ENCODE data around the gene SYNE1. TPM values are rescaled to one million over a fixed set of nuclear protein-coding genes. Genes with fewer than 3 reads are reported as not detected.

The SYNE1 gene
- total RNA-seq, 2 experiments from 2014 or later, result 74.6 to 140 TPM

GRCh38 chr6:152380351-152380767 is 256.8 kb downstream of the SYNE1 start:
- H3K79me2 ChIP-seq (ENCODE audit: insufficient read depth, low read depth, low read length), result no peaks in the 10 kb centered on the region
- no peak overlapping the region for H2AFZ ChIP-seq (ENCODE audit: low read length)
- H3K9me2 ChIP-seq (ENCODE audit: insufficient read depth, low read length), result no peaks in the 10 kb centered on the region
- no peaks in the 10 kb centered on the region for H3K4me1 ChIP-seq (ENCODE audit: insufficient read depth, low read length, poor library complexity, severe bottlenecking)
- no peak overlapping the region for H3K4me2 ChIP-seq (ENCODE audit: low read length)
- TF ChIP-seq CTCF (conservative IDR thresholded peaks at IDR 0.05; ENCODE audit: low read length) (no peak), EZH2phosphoT487 (IDR thresholded peaks at IDR 0.05; ENCODE audit: borderline replicate concordance, low read depth, low read length) (no peak)
- intact Hi-C loops (cut with micrococcal nuclease; ENCODE audit: unreplicated experiment), result no loop called here
- ChIA-PET POLR2A (interaction anchor here (0.7 kb wide), 1 partner anchor 493 kb away, joined by 3 read pairs; no protein-coding TSS in a partner anchor), CTCF (ENCODE audit: unreplicated experiment) (no interaction called here)
- H3K4me3 ChIP-seq (ENCODE audit: low read depth, low read length, poor library complexity, severe bottlenecking), result no peak overlapping the region
- H3K36me3 ChIP-seq (ENCODE audit: insufficient read depth, low read length), result no peaks in the 10 kb centered on the region
- no peaks in the 10 kb centered on the region for H4K20me1 ChIP-seq (ENCODE audit: insufficient read depth, low read length)
- H3K9me3 ChIP-seq (ENCODE audit: low read length), result no peaks in the 10 kb centered on the region
- H3K27ac ChIP-seq (ENCODE audit: low read depth, low read length, poor library complexity, severe bottlenecking), result no peak overlapping the region
- no peak for DNase-seq (ENCODE audit: low spot score)
- BruUV-seq (replicated peaks), result no TSS peak

GRCh38 chr6:152379423-152379822 is 257.7 kb downstream of the SYNE1 start:
- no peaks in the 10 kb centered on the region for H4K20me1 ChIP-seq (ENCODE audit: insufficient read depth, low read length)
- H3K4me2 ChIP-seq (ENCODE audit: low read length), result no peak overlapping the region
- H3K4me1 ChIP-seq (ENCODE audit: insufficient read depth, low read length, poor library complexity, severe bottlenecking), result no peaks in the 10 kb centered on the region
- no peaks in the 10 kb centered on the region for H3K9me2 ChIP-seq (ENCODE audit: insufficient read depth, low read length)
- intact Hi-C loops (cut with micrococcal nuclease; ENCODE audit: unreplicated experiment), result no loop called here
- H2AFZ ChIP-seq (ENCODE audit: low read length), result no peak overlapping the region
- POLR2A ChIA-PET, result no interaction called here
- CTCF ChIA-PET (ENCODE audit: unreplicated experiment), result no interaction called here
- H3K36me3 ChIP-seq (ENCODE audit: insufficient read depth, low read length), result no peaks in the 10 kb centered on the region
- H3K4me3 ChIP-seq (ENCODE audit: low read depth, low read length, poor library complexity, severe bottlenecking), result no peak overlapping the region
- H3K27ac ChIP-seq (ENCODE audit: low read depth, low read length, poor library complexity, severe bottlenecking), result no peak overlapping the region
- no TSS peak for BruUV-seq (replicated peaks)
- no peaks in the 10 kb centered on the region for H3K9me3 ChIP-seq (ENCODE audit: low read length)
- no peak for TF ChIP-seq CTCF (conservative IDR thresholded peaks at IDR 0.05; ENCODE audit: low read length)
- no peak for TF ChIP-seq EZH2phosphoT487 (IDR thresholded peaks at IDR 0.05; ENCODE audit: borderline replicate concordance, low read depth, low read length)
- H3K79me2 ChIP-seq (ENCODE audit: insufficient read depth, low read depth, low read length), result no peaks in the 10 kb centered on the region
- no peak for DNase-seq (ENCODE audit: low spot score)

- no peak for DNase-seq (ENCODE audit: low spot score)
- H3K36me3 ChIP-seq (ENCODE audit: insufficient read depth, low read length), result no peaks in the 10 kb centered on the region
- ChIA-PET POLR2A (interaction anchor here (1.1 kb wide), 1 partner anchor 10 kb away, joined by 3 read pairs; no protein-coding TSS in a partner anchor), CTCF (ENCODE audit: unreplicated experiment) (no interaction called here)
- intact Hi-C loops (cut with micrococcal nuclease; ENCODE audit: unreplicated experiment), result no loop called here
- H3K9me3 ChIP-seq (ENCODE audit: low read length), result no peaks in the 10 kb centered on the region
- H3K4me1 ChIP-seq (ENCODE audit: insufficient read depth, low read length, poor library complexity, severe bottlenecking), result no peaks in the 10 kb centered on the region
- BruUV-seq (replicated peaks), result no TSS peak
- no peaks in the 10 kb centered on the region for H3K9me2 ChIP-seq (ENCODE audit: insufficient read depth, low read length)
- H3K27ac ChIP-seq (ENCODE audit: low read depth, low read length, poor library complexity, severe bottlenecking), result no peak overlapping the region
- no peak overlapping the region for H2AFZ ChIP-seq (ENCODE audit: low read length)
- no peak overlapping the region for H3K4me3 ChIP-seq (ENCODE audit: low read depth, low read length, poor library complexity, severe bottlenecking)
- H3K4me2 ChIP-seq (ENCODE audit: low read length), result no peak overlapping the region
- TF ChIP-seq CTCF (conservative IDR thresholded peaks at IDR 0.05; ENCODE audit: low read length), result no peak
- no peak for TF ChIP-seq EZH2phosphoT487 (IDR thresholded peaks at IDR 0.05; ENCODE audit: borderline replicate concordance, low read depth, low read length)
- H3K79me2 ChIP-seq (ENCODE audit: insufficient read depth, low read depth, low read length), result no peaks in the 10 kb centered on the region
- H4K20me1 ChIP-seq (ENCODE audit: insufficient read depth, low read length), result no peaks in the 10 kb centered on the region
Observed at GRCh38 chr6:152378169-152378568, 259.0 kb downstream of the SYNE1 start.

All from OCI-LY7 (cell line).